Fibroblast of lung (primary cell): ENCODE results near the gene ADRM1. TPM values are rescaled to one million over a fixed set of nuclear protein-coding genes. Genes with fewer than 3 reads are reported as not detected.
A peak's percentile ranks its signal among the peaks of the same experiment; 100 is the strongest.

Experiments used
- DNase-seq, 2 donors: peaks; one replicate each; pipeline versions ENCODE4 v3.0.0 to v3.0.0-alpha.2; 2010; ENCODE audit warnings: low read depth in 2 of 2
- H2AFZ ChIP-seq: 2 replicates; pipeline ENCODE4 v1.5.1; 2012; ENCODE audit warnings: low read length, control low read depth, inconsistent platforms
- H3K27ac ChIP-seq: 2 replicates; pipeline ENCODE4 v1.5.1; 2011; ENCODE audit warnings: low read length, control low read depth; ENCODE audit not compliant: insufficient read depth
- H3K27me3 ChIP-seq: 2 replicates; pipeline ENCODE4 v1.5.1; 2011; ENCODE audit warnings: mild to moderate bottlenecking, low read length; ENCODE audit not compliant: control insufficient read depth, insufficient read depth
- H3K36me3 ChIP-seq: 2 replicates; pipeline ENCODE4 v1.5.1; 2011; ENCODE audit warnings: low read length; ENCODE audit not compliant: control insufficient read depth, insufficient read depth
- H3K4me1 ChIP-seq: 2 replicates; pipeline ENCODE4 v1.5.1; 2011; ENCODE audit warnings: low read length; ENCODE audit not compliant: control insufficient read depth, insufficient read depth; ENCODE audit errors: extremely low read depth
- H3K4me2 ChIP-seq: 2 replicates; pipeline ENCODE4 v1.5.1; 2011; ENCODE audit warnings: low read length, control low read depth; ENCODE audit not compliant: insufficient read depth; ENCODE audit errors: extremely low read depth
- H3K4me3 ChIP-seq, 4 experiments: fragments of 200-600 bp in 1 of 4; sonication (generic) in 1 of 4; replicated peaks in 1 of 4; 2 replicates each; pipeline ENCODE4 v1.5.1; 2011 to 2016; ENCODE audit warnings: low read length in 4 of 4, low read depth in 3 of 4, mild to moderate bottlenecking in 3 of 4, control low read depth in 2 of 4, inconsistent platforms in 1 of 4, mixed read lengths in 1 of 4; ENCODE audit not compliant: insufficient read depth in 1 of 4; ENCODE audit errors: control extremely low read depth in 1 of 4
- H3K79me2 ChIP-seq: 2 replicates; pipeline ENCODE4 v1.5.1; 2012; ENCODE audit warnings: mild to moderate bottlenecking, low read length, inconsistent platforms; ENCODE audit not compliant: control insufficient read depth, insufficient read depth
- H3K9ac ChIP-seq: 2 replicates; pipeline ENCODE4 v1.5.1; 2011; ENCODE audit warnings: mild to moderate bottlenecking, low read length, control low read depth; ENCODE audit not compliant: insufficient read depth
- H3K9me3 ChIP-seq: 2 replicates; pipeline ENCODE4 v1.5.1; 2012; ENCODE audit warnings: low read depth, low read length; ENCODE audit not compliant: control insufficient read depth, insufficient read depth
- H4K20me1 ChIP-seq: 2 replicates; pipeline ENCODE4 v1.5.1; 2011; ENCODE audit warnings: low read length; ENCODE audit not compliant: control insufficient read depth, insufficient read depth; ENCODE audit errors: extremely low read depth
- EZH2 ChIP-seq: IDR thresholded peaks from 2 replicates; pipeline ENCODE4 v1.5.1; 2012; ENCODE audit warnings: low read length, control low read depth, mild to moderate bottlenecking; ENCODE audit errors: missing control alignments
- polyA plus RNA-seq, 2 donors: library from polyadenylated mRNA; depleted of rRNA in 1 of 2; stranded (reverse) in 1 of 2; unstranded in 1 of 2; fragments of >200 nt; gene quantifications; 2 replicates each; pipeline ENCODE4 v1.2.1, GENCODE V29; 2011 to 2012; ENCODE audit warnings: missing spikeins in 1 of 2
- total RNA-seq: library from RNA; depleted of rRNA; stranded (reverse); fragments of >200 nt; gene quantifications from 2 replicates; pipeline ENCODE4 v1.2.1, GENCODE V29; 2014
- TF ChIP-seq, protein P1 (sequence below), 2 donors: IDR thresholded peaks in 1 of 2; conservative IDR thresholded peaks in 1 of 2; 1 replicate in 1 of 2; 2 replicates in 1 of 2; pipeline ENCODE4 v1.5.1; 2011 to 2012; ENCODE audit warnings: low read length in 2 of 2, control low read depth in 1 of 2, inconsistent platforms in 1 of 2, low read depth in 1 of 2, mild to moderate bottlenecking in 1 of 2

ADRM1 gene
- total and polyA plus RNA-seq, 2 donors (not counting 1 experiment from before 2014, with no cell fraction given) = 41.2 to 71.3 TPM

- Histone ChIP-seq H3K36me3 (peaks cover 5% of the 10 kb centered on the region), H3K4me1 (peaks cover 39% of the 10 kb centered on the region), H3K9me3 (no peaks in the 10 kb centered on the region), H4K20me1 (no peaks in the 10 kb centered on the region), H3K9ac (no peak overlapping the region), H3K79me2 (peaks cover 4% of the 10 kb centered on the region), H3K4me2 (peak overlapping the region; percentile 72), H3K27ac (peak overlapping the region; percentile 56), H2AFZ (no peak overlapping the region), H3K4me3 (peak overlapping the region in 2 of 4 experiments; percentile 5 to 21), H3K27me3 (no peaks in the 10 kb centered on the region)
- TF ChIP-seq, protein P1, sequence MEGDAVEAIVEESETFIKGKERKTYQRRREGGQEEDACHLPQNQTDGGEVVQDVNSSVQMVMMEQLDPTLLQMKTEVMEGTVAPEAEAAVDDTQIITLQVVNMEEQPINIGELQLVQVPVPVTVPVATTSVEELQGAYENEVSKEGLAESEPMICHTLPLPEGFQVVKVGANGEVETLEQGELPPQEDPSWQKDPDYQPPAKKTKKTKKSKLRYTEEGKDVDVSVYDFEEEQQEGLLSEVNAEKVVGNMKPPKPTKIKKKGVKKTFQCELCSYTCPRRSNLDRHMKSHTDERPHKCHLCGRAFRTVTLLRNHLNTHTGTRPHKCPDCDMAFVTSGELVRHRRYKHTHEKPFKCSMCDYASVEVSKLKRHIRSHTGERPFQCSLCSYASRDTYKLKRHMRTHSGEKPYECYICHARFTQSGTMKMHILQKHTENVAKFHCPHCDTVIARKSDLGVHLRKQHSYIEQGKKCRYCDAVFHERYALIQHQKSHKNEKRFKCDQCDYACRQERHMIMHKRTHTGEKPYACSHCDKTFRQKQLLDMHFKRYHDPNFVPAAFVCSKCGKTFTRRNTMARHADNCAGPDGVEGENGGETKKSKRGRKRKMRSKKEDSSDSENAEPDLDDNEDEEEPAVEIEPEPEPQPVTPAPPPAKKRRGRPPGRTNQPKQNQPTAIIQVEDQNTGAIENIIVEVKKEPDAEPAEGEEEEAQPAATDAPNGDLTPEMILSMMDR (conservative IDR thresholded peaks at IDR 0.05 in 1 of 2, IDR thresholded peaks at IDR 0.05 in 1 of 2; ENCODE audit: low read depth in 1 of 2, low read length in 2 of 2) = no peak
- TF ChIP-seq EZH2 = no peak
- peak; percentile 36 to 47 for DNase-seq
Measured at GRCh38 chr20:62355878-62356588, 53.2 kb downstream of the ADRM1 start.

- peaks cover 39% of the 10 kb centered on the region for H3K4me1 ChIP-seq
Measured at GRCh38 chr20:62356589-62357186, 53.9 kb downstream of the ADRM1 start.

GRCh38 chr20:62357187-62357667, 54.4 kb downstream of the ADRM1 start:
- Histone ChIP-seq H3K4me1 (peaks cover 39% of the 10 kb centered on the region), H3K9me3 (no peaks in the 10 kb centered on the region), H3K4me2 (peak overlapping the region; percentile 72), H4K20me1 (no peaks in the 10 kb centered on the region), H3K36me3 (peaks cover 2% of the 10 kb centered on the region), H3K27ac (peak overlapping the region; percentile 56), H3K79me2 (peaks cover 4% of the 10 kb centered on the region), H3K9ac (peak overlapping the region; percentile 20), H2AFZ (no peak overlapping the region), H3K27me3 (no peaks in the 10 kb centered on the region), H3K4me3 (peak overlapping the region in 1 of 4 experiments; percentile 21)
- TF ChIP-seq, protein P1 (conservative IDR thresholded peaks at IDR 0.05 in 1 of 2, IDR thresholded peaks at IDR 0.05 in 1 of 2; ENCODE audit: low read depth in 1 of 2, low read length in 2 of 2) = no peak
- no peak for TF ChIP-seq EZH2
- DNase-seq = peak; percentile 67 to 75

More at GRCh38 chr20:62356589-62357186, 53.9 kb downstream of the ADRM1 start:
- Histone ChIP-seq H3K36me3 (peaks cover 2% of the 10 kb centered on the region), H3K4me2 (peak overlapping the region; percentile 72), H3K9ac (peak overlapping the region; percentile 30), H4K20me1 (no peaks in the 10 kb centered on the region), H3K4me3 (peak overlapping the region in 1 of 4 experiments; percentile 21), H3K27ac (peak overlapping the region; percentile 56), H3K79me2 (peaks cover 4% of the 10 kb centered on the region), H3K27me3 (no peaks in the 10 kb centered on the region), H2AFZ (no peak overlapping the region), H3K9me3 (no peaks in the 10 kb centered on the region)
- TF ChIP-seq, protein P1 (conservative IDR thresholded peaks at IDR 0.05 in 1 of 2, IDR thresholded peaks at IDR 0.05 in 1 of 2; ENCODE audit: low read depth in 1 of 2, low read length in 2 of 2) = no peak
- no peak for TF ChIP-seq EZH2
- DNase-seq = no peak
